ENCODE results near the gene CLSTN1. TPM values are rescaled to one million over a fixed set of nuclear protein-coding genes. Genes with fewer than 3 reads are reported as not detected.

Gene CLSTN1
- total and polyA plus RNA-seq, 2 of the 13 experiments (the other 11 are each of a cell fraction or from before 2014, with no cell fraction given) = 19.7 to 29.8 TPM

DNA sequence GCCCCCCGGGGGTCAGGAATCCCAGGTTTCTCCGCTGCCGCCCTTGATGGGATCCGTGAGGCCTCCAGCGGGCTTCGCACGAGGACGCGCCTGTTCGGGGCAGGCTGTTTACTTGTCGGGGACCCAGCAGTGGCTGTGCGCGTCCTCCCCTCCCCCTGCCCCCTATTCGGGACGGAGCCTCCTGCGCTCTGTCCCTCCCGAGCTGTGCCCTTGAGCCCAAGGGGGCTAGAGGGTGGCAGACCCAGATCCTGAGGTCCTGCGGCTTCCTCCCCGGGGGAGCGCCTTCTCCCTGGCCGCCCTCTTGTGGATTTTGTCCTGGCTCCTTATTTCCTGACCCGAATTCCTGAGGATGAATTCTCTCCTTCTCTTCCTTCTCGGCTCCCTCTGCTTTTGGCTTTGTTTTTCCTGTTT, 133.8 kb downstream of the CLSTN1 start (continued):
- TF ChIP-seq, protein P1, sequence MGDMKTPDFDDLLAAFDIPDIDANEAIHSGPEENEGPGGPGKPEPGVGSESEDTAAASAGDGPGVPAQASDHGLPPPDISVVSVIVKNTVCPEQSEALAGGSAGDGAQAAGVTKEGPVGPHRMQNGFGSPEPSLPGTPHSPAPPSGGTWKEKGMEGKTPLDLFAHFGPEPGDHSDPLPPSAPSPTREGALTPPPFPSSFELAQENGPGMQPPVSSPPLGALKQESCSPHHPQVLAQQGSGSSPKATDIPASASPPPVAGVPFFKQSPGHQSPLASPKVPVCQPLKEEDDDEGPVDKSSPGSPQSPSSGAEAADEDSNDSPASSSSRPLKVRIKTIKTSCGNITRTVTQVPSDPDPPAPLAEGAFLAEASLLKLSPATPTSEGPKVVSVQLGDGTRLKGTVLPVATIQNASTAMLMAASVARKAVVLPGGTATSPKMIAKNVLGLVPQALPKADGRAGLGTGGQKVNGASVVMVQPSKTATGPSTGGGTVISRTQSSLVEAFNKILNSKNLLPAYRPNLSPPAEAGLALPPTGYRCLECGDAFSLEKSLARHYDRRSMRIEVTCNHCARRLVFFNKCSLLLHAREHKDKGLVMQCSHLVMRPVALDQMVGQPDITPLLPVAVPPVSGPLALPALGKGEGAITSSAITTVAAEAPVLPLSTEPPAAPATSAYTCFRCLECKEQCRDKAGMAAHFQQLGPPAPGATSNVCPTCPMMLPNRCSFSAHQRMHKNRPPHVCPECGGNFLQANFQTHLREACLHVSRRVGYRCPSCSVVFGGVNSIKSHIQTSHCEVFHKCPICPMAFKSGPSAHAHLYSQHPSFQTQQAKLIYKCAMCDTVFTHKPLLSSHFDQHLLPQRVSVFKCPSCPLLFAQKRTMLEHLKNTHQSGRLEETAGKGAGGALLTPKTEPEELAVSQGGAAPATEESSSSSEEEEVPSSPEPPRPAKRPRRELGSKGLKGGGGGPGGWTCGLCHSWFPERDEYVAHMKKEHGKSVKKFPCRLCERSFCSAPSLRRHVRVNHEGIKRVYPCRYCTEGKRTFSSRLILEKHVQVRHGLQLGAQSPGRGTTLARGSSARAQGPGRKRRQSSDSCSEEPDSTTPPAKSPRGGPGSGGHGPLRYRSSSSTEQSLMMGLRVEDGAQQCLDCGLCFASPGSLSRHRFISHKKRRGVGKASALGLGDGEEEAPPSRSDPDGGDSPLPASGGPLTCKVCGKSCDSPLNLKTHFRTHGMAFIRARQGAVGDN (CRISPR knock-in tag; IDR thresholded peaks at IDR 0.05) = peak; percentile 58
- peak; percentile 53 for TF ChIP-seq FOXA3 (CRISPR knock-in tag; IDR thresholded peaks at IDR 0.05)
- TF ChIP-seq, protein P2, sequence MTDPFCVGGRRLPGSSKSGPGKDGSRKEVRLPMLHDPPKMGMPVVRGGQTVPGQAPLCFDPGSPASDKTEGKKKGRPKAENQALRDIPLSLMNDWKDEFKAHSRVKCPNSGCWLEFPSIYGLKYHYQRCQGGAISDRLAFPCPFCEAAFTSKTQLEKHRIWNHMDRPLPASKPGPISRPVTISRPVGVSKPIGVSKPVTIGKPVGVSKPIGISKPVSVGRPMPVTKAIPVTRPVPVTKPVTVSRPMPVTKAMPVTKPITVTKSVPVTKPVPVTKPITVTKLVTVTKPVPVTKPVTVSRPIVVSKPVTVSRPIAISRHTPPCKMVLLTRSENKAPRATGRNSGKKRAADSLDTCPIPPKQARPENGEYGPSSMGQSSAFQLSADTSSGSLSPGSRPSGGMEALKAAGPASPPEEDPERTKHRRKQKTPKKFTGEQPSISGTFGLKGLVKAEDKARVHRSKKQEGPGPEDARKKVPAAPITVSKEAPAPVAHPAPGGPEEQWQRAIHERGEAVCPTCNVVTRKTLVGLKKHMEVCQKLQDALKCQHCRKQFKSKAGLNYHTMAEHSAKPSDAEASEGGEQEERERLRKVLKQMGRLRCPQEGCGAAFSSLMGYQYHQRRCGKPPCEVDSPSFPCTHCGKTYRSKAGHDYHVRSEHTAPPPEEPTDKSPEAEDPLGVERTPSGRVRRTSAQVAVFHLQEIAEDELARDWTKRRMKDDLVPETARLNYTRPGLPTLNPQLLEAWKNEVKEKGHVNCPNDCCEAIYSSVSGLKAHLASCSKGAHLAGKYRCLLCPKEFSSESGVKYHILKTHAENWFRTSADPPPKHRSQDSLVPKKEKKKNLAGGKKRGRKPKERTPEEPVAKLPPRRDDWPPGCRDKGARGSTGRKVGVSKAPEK (CRISPR knock-in tag; IDR thresholded peaks at IDR 0.05; ENCODE audit: borderline replicate concordance) = no peak

DNA sequence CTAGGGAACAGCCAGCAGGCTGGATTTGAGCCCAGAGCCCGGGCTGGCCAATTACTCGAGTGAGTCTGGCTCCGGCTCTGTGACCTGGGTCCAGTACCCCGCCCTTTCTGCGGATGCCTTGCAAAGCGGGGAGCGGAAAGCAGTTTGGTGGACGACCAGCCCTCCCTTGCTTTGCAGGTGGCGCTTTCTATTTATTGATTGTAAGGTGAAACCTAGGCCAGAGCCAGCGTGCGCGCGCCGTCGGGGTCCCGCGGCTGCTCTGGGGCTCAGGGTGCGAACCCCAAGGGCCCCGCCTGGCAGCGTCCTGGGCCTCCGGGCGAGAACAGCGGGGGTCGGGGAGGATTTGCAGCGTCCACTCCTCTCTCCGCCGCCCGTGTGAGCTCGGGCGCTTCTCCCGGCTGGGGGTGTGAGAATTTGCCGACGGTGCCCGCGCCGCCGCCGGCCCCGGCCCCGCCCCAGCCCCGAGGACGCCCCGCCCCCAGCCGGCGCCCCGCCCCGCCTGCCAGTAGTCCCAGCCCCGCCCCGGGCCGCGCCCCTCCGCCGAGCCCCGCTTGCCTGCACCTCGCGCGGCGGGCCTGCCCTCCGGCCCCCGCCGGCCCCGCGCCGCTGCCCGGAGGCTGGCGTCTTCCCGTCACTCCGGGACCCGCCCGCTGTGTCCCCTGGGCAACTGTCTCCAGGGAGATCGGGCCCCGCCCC, 134.6 kb downstream of the CLSTN1 start:
- in situ Hi-C loops (cut with HindIII; ENCODE audit: extremely low pct_ligation_motif_present, low pct_unique_long_range_greater_than_20kb) = no loop called here
- TF ChIP-seq ZFX (CRISPR knock-in tag; IDR thresholded peaks at IDR 0.05; ENCODE audit: low read depth) = peak; percentile 64; the same call in 1 of the 2 replicates
- peak; percentile 39; the same call in 1 of the 2 replicates for TF ChIP-seq PHF8 (CRISPR knock-in tag; IDR thresholded peaks at IDR 0.05)
- TF ChIP-seq, protein P1 (CRISPR knock-in tag; IDR thresholded peaks at IDR 0.05) = peak; percentile 62
- TF ChIP-seq ATF7 (IDR thresholded peaks at IDR 0.05) = no peak
- TF ChIP-seq ATF7 (CRISPR knock-in tag; IDR thresholded peaks at IDR 0.05) = no peak

More for the DNA sequence above, 134.6 kb downstream of the CLSTN1 start:
- no peak overlapping the region for H3K27ac ChIP-seq (ENCODE audit: extremely low read length, insufficient read depth, low read length)
- no peaks in the 10 kb centered on the region for H3K9me3 ChIP-seq (ENCODE audit: low read length)
- no peaks in the 10 kb centered on the region for H3K36me3 ChIP-seq (replicated peaks in 1 of 2; ENCODE audit: control insufficient read depth in 1 of 2, insufficient read depth in 2 of 2, low read length in 2 of 2)
- peak; percentile 68 for ATAC-seq
- peak; percentile 48 for DNase-seq (ENCODE audit: low spot score)
- H3K4me1 ChIP-seq (ENCODE audit: insufficient read depth, low read length) = peaks cover 39% of the 10 kb centered on the region
- ChIA-PET CTCF (ENCODE audit: low intra/inter-chr PET ratio, low total read pairs) (interaction anchor here (1.9 kb wide), 1 partner anchor 63 kb away, joined by 5 read pairs; no protein-coding TSS in a partner anchor), POLR2A (interaction anchor here (0.5 to 4.1 kb wide), 4 partner anchors 11 to 254 kb away, joined by 3 to 35 read pairs (median 3); partner anchors contain the start of genes LZIC and NMNAT1)
- H2AFZ ChIP-seq (ENCODE audit: low read length) = no peak overlapping the region
- 0% methylated on average over 17 of the region's 72 CpGs for WGBS (ENCODE audit: low lambda C conversion rate)
- no peaks in the 10 kb centered on the region for H4K20me1 ChIP-seq (ENCODE audit: insufficient read depth, low read length)
- no peaks in the 10 kb centered on the region for H3K79me2 ChIP-seq (ENCODE audit: insufficient read depth, low read length)
- no peak for FAIRE-seq
- H3K4me3 ChIP-seq (replicated peaks in 1 of 3; ENCODE audit: insufficient read depth in 1 of 3, low read depth in 2 of 3, low read length in 3 of 3) = peak overlapping the region; percentile 64 to 72 (median 70)
- peak overlapping the region; percentile 49; the same call in 1 of the 2 replicates for H3K9ac ChIP-seq (ENCODE audit: insufficient read depth, low read depth, low read length)
- H3K27me3 ChIP-seq (ENCODE audit: control insufficient read depth in 1 of 2, insufficient read depth in 2 of 2, low read length in 2 of 2) = peaks cover 0 to 18% of the 10 kb centered on the region in 2 experiments; a peak in 1 of 5 replicates
- intact Hi-C loops (cut with micrococcal nuclease; ENCODE audit: unreplicated experiment) = no loop called here
- BruUV-seq (replicated peaks) = no TSS peak
- H3K4me2 ChIP-seq (ENCODE audit: low read depth, low read length) = peak overlapping the region; percentile 100

Data from HepG2 (cell line).